ENCODE measurements around the gene MSS51.

DNA sequence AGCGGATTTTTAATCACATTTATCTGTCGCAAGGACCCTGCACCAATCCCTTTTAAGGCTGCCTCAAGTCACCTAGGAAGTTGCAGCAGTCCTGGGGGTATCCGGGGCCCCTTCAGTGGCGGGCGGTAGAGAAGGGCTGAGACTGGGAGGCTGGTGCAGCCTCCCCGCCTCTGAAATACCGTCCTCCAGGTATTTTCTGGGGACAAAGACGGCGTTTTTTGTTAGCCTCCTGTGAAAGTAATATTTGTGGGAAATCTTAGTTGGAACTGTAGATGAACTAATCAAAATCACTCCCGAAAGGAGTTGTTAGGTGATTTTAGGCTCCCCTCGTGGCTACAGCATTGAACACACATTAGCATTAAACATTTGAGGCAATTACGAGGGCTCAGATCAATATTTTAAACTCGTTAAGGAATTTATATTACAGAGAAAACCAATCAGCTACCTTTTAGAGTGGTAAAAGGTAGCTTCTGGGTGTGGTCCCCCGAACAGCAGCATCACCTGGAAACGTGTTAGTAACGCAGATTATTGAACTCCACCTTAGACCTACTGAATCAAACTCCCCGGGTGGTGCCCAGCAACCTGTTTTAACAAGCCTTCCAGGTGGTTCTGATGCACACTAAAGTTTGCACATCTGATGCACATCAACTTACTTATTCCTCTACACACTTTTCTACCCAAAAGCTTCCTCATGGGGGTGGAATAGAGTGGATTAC lies 19.0 kb downstream of the MSS51 start:
- TF ChIP-seq, protein P1, sequence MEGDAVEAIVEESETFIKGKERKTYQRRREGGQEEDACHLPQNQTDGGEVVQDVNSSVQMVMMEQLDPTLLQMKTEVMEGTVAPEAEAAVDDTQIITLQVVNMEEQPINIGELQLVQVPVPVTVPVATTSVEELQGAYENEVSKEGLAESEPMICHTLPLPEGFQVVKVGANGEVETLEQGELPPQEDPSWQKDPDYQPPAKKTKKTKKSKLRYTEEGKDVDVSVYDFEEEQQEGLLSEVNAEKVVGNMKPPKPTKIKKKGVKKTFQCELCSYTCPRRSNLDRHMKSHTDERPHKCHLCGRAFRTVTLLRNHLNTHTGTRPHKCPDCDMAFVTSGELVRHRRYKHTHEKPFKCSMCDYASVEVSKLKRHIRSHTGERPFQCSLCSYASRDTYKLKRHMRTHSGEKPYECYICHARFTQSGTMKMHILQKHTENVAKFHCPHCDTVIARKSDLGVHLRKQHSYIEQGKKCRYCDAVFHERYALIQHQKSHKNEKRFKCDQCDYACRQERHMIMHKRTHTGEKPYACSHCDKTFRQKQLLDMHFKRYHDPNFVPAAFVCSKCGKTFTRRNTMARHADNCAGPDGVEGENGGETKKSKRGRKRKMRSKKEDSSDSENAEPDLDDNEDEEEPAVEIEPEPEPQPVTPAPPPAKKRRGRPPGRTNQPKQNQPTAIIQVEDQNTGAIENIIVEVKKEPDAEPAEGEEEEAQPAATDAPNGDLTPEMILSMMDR (IDR thresholded peaks at IDR 0.05) = no peak
- TF ChIP-seq POLR2A (IDR thresholded peaks at IDR 0.05) = no peak
